NCI-H226 (cell line): Measurements from ENCODE around the gene BRME1.
"Not testable (repeated sequence)": the region's sequence is repeated elsewhere in the genome, so short reads cannot be mapped to it uniquely, and the experiment has no call there.

Experiments used
- DNase-seq: peaks from one replicate; pipeline ENCODE4 v3.0.0-alpha.2; 2015

The BRME1 gene

DNA sequence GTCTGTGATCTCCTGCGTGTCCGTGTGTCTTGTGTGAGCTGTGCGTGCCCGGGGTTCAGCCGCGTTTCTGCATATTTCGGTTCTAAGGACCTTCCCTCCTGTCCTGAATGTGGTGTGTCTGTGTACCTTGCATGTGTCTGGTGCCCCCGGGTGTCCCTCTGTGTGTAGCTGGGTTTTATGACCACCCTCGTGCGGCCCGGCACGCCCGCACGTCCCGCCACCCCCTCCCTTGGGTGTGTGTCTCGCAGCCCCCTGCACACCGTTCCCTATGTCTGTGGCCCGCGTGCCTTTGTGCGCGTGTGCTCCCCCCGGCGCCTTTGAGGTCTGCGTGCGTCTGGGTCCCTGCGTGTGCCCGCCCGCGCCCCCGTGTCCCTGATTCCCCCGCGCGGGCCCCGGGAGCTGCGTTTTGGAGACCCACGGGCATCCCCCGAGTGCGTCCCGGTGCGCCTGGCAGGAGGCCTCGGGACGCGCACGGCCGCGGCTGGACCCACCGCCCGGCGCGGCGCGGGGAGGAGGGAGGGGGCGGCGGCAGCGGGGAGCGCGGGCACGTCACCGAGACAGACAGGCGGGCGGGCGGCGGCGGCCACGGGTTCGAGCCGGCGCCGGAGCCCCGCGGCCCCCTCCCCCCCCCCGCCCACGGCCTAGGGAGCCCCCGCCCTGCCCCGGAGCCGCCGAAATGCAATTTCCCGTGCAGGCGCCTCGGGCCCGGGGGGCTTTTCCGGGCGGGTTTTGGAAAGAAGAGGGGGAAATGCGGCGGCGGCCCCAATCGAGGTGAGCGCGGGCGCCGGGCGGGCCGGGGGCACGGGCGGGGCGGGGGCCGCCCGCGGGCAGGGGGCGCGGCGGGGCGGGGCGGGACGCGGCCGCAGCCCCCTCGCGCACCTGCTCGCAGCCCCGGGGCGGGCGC, 41.0 kb downstream of the BRME1 start:
- DNase-seq = no peak

- no peak for DNase-seq
Observed at GRCh38 chr19:13864046-13864666, 41.8 kb downstream of the BRME1 start.

- peak; percentile 93 for DNase-seq
Observed at GRCh38 chr19:13861714-13862531, 44.0 kb downstream of the BRME1 start.

GRCh38 chr19:13861392-13861713, 44.6 kb downstream of the BRME1 start:
- no peak for DNase-seq

DNA sequence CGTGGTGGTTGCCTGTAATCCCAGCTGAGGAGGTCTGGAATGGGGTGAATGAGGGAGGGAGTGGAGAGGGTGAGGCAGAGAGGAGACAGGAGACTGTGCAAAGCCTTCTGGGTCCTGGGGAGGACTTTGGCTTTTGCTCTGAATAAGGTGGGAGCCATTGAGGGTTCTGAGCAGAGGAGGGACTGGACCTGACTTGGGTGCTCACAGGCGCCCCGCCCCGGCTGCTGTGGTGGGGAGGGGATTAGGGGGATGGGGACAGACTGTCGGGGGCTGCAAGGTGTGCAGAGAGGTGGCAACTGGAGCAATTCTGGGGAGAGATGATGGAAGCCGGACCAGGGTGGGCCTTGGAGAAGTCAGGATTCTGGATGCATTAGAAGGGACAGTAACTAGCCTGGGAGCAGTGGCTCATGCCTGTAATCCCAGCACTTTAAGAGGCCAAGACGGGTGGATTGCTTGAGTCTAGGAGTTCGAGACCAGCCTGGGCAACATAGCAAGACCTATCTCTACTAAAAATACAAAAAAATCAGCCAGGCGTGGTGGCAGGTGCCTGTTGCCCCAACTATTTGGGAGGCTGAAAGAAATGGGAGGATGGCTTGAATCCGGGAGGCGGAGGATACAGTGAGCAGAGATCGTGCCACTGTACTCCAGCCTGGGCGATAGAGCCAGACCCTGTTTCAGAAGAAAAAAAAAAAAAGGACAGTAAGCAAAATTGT, 45.1 kb downstream of the BRME1 start:
- no peak for DNase-seq

DNA sequence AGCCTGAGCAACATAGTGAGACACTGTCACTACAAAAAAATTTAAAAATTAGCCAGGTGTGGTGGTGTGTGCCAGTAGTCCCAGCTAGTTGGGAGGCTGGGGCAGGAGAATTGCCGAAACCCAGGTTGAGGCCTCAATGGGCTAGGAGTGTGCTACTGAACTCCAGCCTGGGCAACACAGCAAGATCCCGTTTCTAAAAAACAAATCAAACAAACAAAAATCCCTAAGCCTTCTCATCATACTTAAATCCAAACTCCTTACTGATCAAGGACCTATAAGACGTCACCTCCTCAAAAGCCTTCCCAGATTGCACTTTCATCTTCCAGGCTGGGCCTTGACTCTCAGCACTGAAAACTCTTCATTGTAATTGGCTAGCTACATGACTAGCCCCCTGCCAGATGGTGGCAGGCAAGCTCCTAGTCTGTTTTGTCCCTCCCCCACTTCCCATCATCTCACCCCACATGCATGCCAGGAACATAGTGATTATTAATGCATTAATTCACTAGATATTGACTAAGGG, 46.5 kb downstream of the BRME1 start:
- peak; percentile 53 for DNase-seq

- no peak for DNase-seq
Observed at GRCh38 chr19:13856497-13856896, 49.4 kb downstream of the BRME1 start.

DNA sequence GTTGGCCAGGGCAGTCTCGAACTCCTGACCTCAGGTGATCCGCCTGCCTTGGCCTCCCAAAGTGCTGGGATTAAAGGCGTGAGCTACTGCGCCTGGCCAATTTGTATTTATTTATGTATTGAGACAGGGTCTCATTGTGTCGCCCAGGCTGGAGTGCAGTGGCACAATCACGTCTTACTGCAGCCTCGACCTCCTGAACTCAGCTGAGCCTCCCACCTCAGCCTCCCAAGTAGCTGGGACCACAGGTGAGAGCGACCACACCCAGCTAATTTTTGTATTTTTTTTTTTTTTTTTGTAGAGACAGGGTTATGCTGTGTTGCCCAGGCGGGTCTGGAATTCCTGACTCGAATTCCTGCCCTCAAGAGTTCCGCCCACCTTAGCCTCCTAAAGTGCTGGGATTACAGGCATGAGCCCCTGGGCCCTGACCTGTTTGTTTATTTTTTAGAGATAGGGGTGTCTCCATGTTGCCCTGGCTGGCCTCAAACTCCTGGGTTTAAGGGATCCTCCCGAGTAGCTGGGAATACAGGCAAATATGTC, 53.7 kb downstream of the BRME1 start:
- peak; percentile 79 for DNase-seq

- DNase-seq = not testable (repeated sequence)
Observed at GRCh38 chr19:13851734-13852114, 54.2 kb downstream of the BRME1 start.

- DNase-seq = peak; percentile 92
Observed at GRCh38 chr19:13850910-13851733, 54.8 kb downstream of the BRME1 start.

DNA sequence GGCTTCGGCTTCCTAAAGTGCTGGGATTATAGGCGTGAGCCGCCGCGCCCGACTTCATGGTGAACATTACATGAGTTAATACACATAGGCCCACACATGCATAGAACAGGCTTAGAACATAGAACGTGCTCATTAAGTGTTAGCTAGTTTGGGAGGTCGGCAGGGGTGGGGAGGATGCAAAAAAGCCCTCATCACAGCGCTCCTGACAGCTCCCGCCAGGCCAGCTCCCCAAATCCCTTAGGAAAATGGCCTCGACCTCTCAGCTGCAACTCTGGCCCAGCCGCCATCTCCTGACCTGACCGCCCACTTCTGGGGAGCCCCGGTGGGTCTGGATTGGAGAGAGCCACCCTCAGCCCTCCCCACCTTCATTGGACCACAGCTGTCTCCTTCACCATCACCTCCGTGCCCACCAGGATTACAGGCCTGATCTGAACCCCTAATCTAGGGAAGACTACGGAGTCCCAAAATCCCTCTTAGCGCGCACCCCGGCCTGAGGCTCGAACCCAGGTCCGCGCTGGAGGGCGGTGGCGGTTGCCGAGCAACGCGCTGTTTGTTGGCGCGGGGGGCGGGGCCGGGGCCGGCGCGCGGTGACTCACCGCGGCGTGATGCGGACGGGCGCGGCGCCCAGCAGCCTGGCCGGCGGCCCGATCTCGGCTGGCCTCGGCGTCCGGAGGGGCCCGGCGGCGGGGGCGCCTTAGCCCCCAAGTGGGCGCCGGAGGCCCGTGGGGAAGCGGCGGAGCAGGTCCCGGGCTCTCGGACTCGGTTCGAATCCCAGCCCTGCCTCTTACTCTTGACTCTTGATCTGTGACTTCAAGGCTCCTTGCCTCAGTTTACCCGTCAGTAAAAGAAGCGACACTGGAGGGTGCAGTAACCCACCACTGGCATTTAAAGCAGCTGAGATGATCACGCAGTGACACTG, 55.7 kb downstream of the BRME1 start:
- DNase-seq = peak; percentile 63

DNA sequence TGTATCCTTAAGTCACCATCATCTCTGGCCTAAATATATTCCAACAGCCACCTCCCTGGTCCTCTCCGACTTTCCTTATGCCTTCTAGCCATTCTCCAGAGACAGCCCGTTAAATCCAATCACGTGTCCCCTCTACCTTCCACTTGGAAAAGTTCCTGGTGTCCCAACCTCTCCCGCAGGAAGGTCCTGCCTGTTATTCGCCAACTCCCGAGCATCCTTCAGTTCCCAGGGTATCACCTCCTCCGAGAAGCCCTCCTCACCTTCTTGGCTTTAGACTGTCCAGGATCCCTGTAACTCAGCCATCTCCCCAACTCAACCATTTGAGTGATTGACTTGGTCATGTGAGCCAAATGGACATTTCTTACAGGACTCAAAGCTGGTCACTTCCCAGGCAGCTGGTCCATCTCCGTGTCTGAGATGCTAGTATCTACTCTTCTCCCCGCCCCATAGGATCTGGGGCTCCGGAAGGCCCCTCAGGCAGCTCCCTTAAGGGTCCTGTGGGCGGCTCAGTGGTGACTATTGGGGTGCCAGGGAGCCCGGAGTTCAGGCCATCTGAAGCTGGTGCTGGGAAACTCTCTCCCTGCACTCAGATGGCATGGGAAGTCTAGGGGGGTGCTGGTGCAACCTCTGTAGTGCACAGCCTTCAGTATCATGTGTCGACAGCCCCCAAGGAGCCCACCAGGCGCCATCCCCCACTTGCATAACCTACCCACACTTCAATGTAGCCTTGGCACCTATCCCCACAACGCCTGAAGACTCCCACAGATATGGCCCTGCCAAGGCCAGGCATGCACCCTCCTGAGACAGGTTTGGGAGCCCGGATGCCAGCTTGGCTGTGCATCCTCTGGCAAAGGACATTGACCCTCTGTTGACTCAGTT, 56.9 kb downstream of the BRME1 start:
- DNase-seq = no peak

DNA sequence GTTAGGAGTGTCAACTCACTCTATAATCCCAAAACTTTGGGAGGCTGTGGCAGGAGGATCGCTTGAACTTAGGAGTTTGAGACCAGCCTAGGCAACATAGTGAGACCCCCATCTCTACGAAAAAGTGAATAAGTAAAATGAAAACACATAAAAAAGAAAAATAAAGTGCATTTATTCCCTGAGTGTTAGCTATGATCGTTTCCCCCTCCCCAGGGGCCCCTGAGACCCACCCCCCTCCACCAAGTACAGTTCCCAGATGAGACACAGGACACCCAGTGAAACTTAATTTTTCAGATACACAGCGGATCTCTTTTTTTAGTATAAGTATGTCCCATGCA, 57.6 kb downstream of the BRME1 start:
- DNase-seq = no peak

- DNase-seq = peak; percentile 89
Observed at GRCh38 chr19:13847407-13848339, 58.2 kb downstream of the BRME1 start.

- peak; percentile 72 for DNase-seq
Observed at GRCh38 chr19:13846557-13847406, 59.1 kb downstream of the BRME1 start.

GRCh38 chr19:13844130-13844631, 61.7 kb downstream of the BRME1 start:
- DNase-seq = no peak
